ENCODE measurements around the gene MYOCD. TPM values are rescaled to one million over a fixed set of nuclear protein-coding genes. Genes with fewer than 3 reads are reported as not detected.
A peak's percentile ranks its signal among the peaks of the same experiment; 100 is the strongest.

MYOCD gene
- total RNA-seq, 1 donor from 2014 or later = 2.2 TPM

DNA sequence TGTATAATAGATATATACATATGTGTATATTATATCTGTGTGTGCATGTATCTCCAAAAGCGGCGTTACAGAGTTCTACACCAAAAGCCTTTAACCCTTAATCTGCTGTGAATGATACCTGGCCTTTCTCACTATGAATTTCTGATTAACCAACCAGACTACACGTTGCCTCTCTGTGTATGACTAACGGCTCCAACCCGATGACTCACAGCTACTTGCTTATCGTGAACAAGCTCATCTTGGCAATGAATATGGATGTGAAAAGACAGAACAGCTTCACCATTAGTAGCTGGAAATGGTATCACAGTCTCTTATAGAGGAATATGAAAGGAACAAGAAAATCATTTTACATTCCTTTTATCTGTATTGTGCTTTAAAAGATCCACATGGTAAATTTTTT lies 99.9 kb downstream of the MYOCD start:
- no peak for TF ChIP-seq CTCF (conservative IDR thresholded peaks at IDR 0.05; ENCODE audit: low read depth, low read length)
- no peak for DNase-seq (ENCODE audit: low read depth)
- no peak overlapping the region for H3K4me3 ChIP-seq (ENCODE audit: low read depth, low read length)

DNA sequence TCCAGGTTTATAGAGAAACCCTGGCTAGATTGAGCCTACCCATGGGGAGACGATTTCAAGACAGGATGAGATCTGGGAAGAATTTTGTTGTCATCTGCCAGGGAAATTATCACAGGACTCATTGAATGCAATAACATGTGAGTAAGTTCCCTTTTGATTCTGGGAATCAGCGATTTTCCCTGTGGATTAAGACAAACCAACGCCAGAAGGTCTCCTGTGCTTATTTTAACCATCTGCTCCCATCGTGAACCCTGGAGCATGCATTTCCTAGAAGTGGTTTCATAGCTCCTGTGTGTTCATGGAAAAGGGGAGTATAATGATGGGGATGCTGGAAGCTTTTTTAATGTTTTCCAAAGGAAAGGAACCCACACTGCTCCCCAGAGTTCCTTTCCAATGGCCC lies 102.6 kb downstream of the MYOCD start:
- DNase-seq (ENCODE audit: low read depth) = no peak
- no peak overlapping the region for H3K4me3 ChIP-seq (ENCODE audit: low read depth, low read length)
- no peak for TF ChIP-seq CTCF (conservative IDR thresholded peaks at IDR 0.05; ENCODE audit: low read depth, low read length)

DNA sequence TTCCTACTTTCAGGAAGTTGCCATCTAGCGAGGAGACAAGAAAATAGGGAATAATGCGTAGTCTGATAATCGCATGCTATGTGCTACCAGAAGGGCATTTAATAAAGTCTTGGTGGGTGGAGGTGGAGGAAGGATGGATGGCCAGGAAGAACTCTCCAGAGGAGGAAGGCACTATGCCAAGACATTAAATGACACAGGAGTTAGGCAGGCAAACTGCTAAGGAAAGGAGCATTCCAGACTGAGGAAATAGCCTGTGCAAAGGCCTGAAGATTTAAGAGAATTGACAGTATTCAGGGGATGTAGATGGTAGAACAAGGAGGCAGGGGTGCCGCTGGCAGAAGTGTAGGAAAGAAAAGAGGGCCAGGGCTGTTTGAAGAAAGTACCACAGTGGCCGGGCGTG lies 104.3 kb downstream of the MYOCD start:
- TF ChIP-seq CTCF (conservative IDR thresholded peaks at IDR 0.05; ENCODE audit: low read depth, low read length) = no peak
- no peak overlapping the region for H3K4me3 ChIP-seq (ENCODE audit: low read depth, low read length)

GRCh38 chr17:12773153-12773552 lies 107.5 kb downstream of the MYOCD start:
- DNase-seq (ENCODE audit: low read depth) = no peak
- H3K4me3 ChIP-seq (ENCODE audit: low read depth, low read length) = no peak overlapping the region
- TF ChIP-seq CTCF (conservative IDR thresholded peaks at IDR 0.05; ENCODE audit: low read depth, low read length) = no peak

More for the DNA sequence above, 104.3 kb downstream of the MYOCD start:
- no peak for DNase-seq (ENCODE audit: low read depth)

GRCh38 chr17:12789075-12789480 lies 123.4 kb downstream of the MYOCD start:
- DNase-seq (ENCODE audit: low read depth) = no peak
- H3K4me3 ChIP-seq (ENCODE audit: low read depth, low read length) = peak overlapping the region; percentile 63
- no peak for TF ChIP-seq CTCF (conservative IDR thresholded peaks at IDR 0.05; ENCODE audit: low read depth, low read length)

DNA sequence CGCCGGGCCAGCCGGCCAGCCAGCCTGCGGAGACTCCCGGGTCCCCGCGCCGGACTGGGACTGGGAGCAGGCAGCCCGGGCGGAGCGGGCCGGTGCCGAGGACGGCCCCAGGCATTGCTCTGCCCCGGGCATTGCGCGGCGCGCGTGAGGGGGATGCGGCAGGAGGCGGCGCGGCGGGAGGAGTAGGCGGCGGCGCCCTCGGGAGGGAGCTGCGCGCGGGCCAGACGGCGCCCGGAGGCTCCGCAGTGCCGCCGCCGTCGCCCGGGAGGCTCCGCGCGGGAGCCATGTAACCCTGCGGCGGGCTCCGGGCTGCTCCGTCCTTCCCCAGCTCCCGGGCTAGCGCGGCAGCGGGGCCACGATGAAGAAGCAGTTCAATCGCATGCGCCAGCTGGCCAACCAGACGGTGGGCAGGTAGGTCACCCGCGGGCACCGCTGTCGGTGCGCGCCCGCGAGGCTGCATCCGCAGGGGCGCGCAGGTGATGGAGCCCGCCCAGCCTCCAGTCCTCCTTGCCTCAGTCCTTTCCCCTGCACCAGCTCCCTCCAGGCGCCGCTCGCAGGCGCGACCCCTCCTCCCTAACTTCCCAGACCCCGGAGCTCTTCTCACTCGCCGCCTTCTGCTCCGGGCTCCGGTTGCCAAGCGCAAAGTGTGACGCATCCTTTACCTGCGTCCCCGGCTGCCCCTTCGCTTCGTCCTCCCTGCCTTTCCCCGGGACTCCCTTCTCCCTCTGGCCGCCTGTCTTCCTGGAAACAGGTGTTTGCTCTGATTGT lies 124.0 kb downstream of the MYOCD start, which contains the start of gene ARHGAP44:
TSS of gene ARHGAP44 (plus strand) at position 18 of the 768 bp plus-strand sequence. CDS start at position 359, 341 bp downstream.
- no peak for TF ChIP-seq CTCF (conservative IDR thresholded peaks at IDR 0.05; ENCODE audit: low read depth, low read length)
- DNase-seq (ENCODE audit: low read depth) = no peak
- peak within 1 kb of the TSS; percentile 63 for H3K4me3 ChIP-seq (ENCODE audit: low read depth, low read length)

All from epithelial cell of proximal tubule (primary cell).